ENCODE results near the gene RO60. TPM values are rescaled to one million over a fixed set of nuclear protein-coding genes. Genes with fewer than 3 reads are reported as not detected.

RO60 gene
- polyA plus RNA-seq (2013), result 24.8 TPM

GRCh38 chr1:193059282-193060114, at the start of gene RO60, which contains the start of gene UCHL5:
Gene RO60 (plus strand): TSS chr1:193059612. CDS start chr1:193069055, 9,443 bp downstream.
Gene UCHL5 (minus strand): TSS chr1:193059360. CDS start chr1:193059260, 100 bp downstream.
- DNase-seq, result peak; percentile 98 to 99 (median 99)
- peak within 1 kb of the TSS; percentile 73 to 100 (median 92) for H3K4me3 ChIP-seq (ENCODE audit: control insufficient read depth in 1 of 7, extremely low read depth in 1 of 7, insufficient read depth in 4 of 7, low read depth in 2 of 7, low read length in 6 of 7)
- H3K4me1 ChIP-seq (ENCODE audit: control extremely low read depth in 1 of 4, control insufficient read depth in 4 of 4, insufficient read depth in 4 of 4, low read length in 3 of 4), result peaks cover 11 to 32% (median 22%) of the 10 kb centered on the region in 4 experiments
- peaks cover 0 to 6% (median 2%) of the 10 kb centered on the region in 4 experiments for H3K36me3 ChIP-seq (ENCODE audit: control insufficient read depth in 4 of 4, insufficient read depth in 4 of 4, low read length in 3 of 4)
- no peaks in the 10 kb centered on the region for H3K27me3 ChIP-seq (replicated peaks in 2 of 5; ENCODE audit: control insufficient read depth in 4 of 5, insufficient read depth in 5 of 5, low read length in 4 of 5)
- H3K27ac ChIP-seq (ENCODE audit: insufficient read depth in 1 of 2, low read depth in 1 of 2, low read length in 2 of 2, poor library complexity in 1 of 2, severe bottlenecking in 2 of 2), result peak within 1 kb of the TSS; percentile 93 to 97
- H3K9me3 ChIP-seq (ENCODE audit: control extremely low read depth in 1 of 5, control insufficient read depth in 4 of 5, insufficient read depth in 2 of 5, low read depth in 1 of 5, low read length in 4 of 5), result no peaks in the 10 kb centered on the region
- POLR2A ChIA-PET, result interaction anchor here (0.6 to 1.1 kb wide), 2 partner anchors 14 to 249 kb away, joined by 3 read pairs; no protein-coding TSS in a partner anchor
- CTCF ChIA-PET, result interaction anchor here (0.6 to 2.7 kb wide), 9 partner anchors 11 to 825 kb away, joined by 3 to 8 read pairs (median 4); partner anchors contain the start of gene CDC73
- WGBS (ENCODE audit: insufficient coverage), result 0% methylated on average over 62 of the region's 74 CpGs

GRCh38 chr1:193011406-193011805, 48.0 kb upstream of the RO60 start:
- Histone ChIP-seq H3K9me3 (ENCODE audit: control extremely low read depth in 1 of 5, control insufficient read depth in 4 of 5, insufficient read depth in 2 of 5, low read depth in 1 of 5, low read length in 4 of 5) (no peaks in the 10 kb centered on the region), H3K27me3 (replicated peaks in 2 of 5; ENCODE audit: control insufficient read depth in 4 of 5, insufficient read depth in 5 of 5, low read length in 4 of 5) (no peaks in the 10 kb centered on the region), H3K4me1 (ENCODE audit: control extremely low read depth in 1 of 4, control insufficient read depth in 4 of 4, insufficient read depth in 4 of 4, low read length in 3 of 4) (no peaks in the 10 kb centered on the region), H3K27ac (ENCODE audit: insufficient read depth in 1 of 2, low read depth in 1 of 2, low read length in 2 of 2, poor library complexity in 1 of 2, severe bottlenecking in 2 of 2) (no peak overlapping the region), H3K4me3 (ENCODE audit: control insufficient read depth in 1 of 7, extremely low read depth in 1 of 7, insufficient read depth in 4 of 7, low read depth in 2 of 7, low read length in 6 of 7) (no peak overlapping the region), H3K36me3 (ENCODE audit: control insufficient read depth in 4 of 4, insufficient read depth in 4 of 4, low read length in 3 of 4) (peaks cover 0 to 3% (median under 1%) of the 10 kb centered on the region in 4 experiments)
- ChIA-PET POLR2A (no interaction called here), CTCF (interaction anchor here (1.2 kb wide), 2 partner anchors 12 to 538 kb away, joined by 3 to 4 read pairs; no protein-coding TSS in a partner anchor)
- no peak for DNase-seq
- no CpG with 5 or more reads among the region's 1 CpG for WGBS (ENCODE audit: insufficient coverage)

- Histone ChIP-seq H3K27ac (ENCODE audit: insufficient read depth in 1 of 2, low read depth in 1 of 2, low read length in 2 of 2, poor library complexity in 1 of 2, severe bottlenecking in 2 of 2) (no peak overlapping the region), H3K4me3 (ENCODE audit: control insufficient read depth in 1 of 7, extremely low read depth in 1 of 7, insufficient read depth in 4 of 7, low read depth in 2 of 7, low read length in 6 of 7) (no peak overlapping the region), H3K9me3 (ENCODE audit: control extremely low read depth in 1 of 5, control insufficient read depth in 4 of 5, insufficient read depth in 2 of 5, low read depth in 1 of 5, low read length in 4 of 5) (no peaks in the 10 kb centered on the region), H3K4me1 (ENCODE audit: control extremely low read depth in 1 of 4, control insufficient read depth in 4 of 4, insufficient read depth in 4 of 4, low read length in 3 of 4) (no peaks in the 10 kb centered on the region), H3K36me3 (ENCODE audit: control insufficient read depth in 4 of 4, insufficient read depth in 4 of 4, low read length in 3 of 4) (peaks cover 0 to 3% (median under 1%) of the 10 kb centered on the region in 4 experiments), H3K27me3 (replicated peaks in 2 of 5; ENCODE audit: control insufficient read depth in 4 of 5, insufficient read depth in 5 of 5, low read length in 4 of 5) (no peaks in the 10 kb centered on the region)
- no peak for DNase-seq
- 89% methylated on average over 1 of the region's 2 CpGs for WGBS (ENCODE audit: insufficient coverage)
- ChIA-PET CTCF (interaction anchor here (1.2 to 9.7 kb wide), 2 partner anchors 209 to 539 kb away, joined by 5 to 119 read pairs; no protein-coding TSS in a partner anchor), POLR2A (no interaction called here)
These were observed 46.4 kb upstream of the RO60 start for GRCh38 chr1:193013005-193013404.

GRCh38 chr1:193013707-193014106, 45.7 kb upstream of the RO60 start:
- ChIA-PET POLR2A (no interaction called here), CTCF (interaction anchor here (0.8 to 9.7 kb wide), 4 partner anchors 11 to 540 kb away, joined by 3 to 119 read pairs (median 8); no protein-coding TSS in a partner anchor)
- H3K9me3 ChIP-seq (ENCODE audit: control extremely low read depth in 1 of 5, control insufficient read depth in 4 of 5, insufficient read depth in 2 of 5, low read depth in 1 of 5, low read length in 4 of 5), result no peaks in the 10 kb centered on the region
- no peaks in the 10 kb centered on the region for H3K27me3 ChIP-seq (replicated peaks in 2 of 5; ENCODE audit: control insufficient read depth in 4 of 5, insufficient read depth in 5 of 5, low read length in 4 of 5)
- H3K36me3 ChIP-seq (ENCODE audit: control insufficient read depth in 4 of 4, insufficient read depth in 4 of 4, low read length in 3 of 4), result peaks cover 0 to 3% (median under 1%) of the 10 kb centered on the region in 4 experiments
- peak overlapping the region in 1 of 2 experiments; percentile 4 for H3K27ac ChIP-seq (ENCODE audit: insufficient read depth in 1 of 2, low read depth in 1 of 2, low read length in 2 of 2, poor library complexity in 1 of 2, severe bottlenecking in 2 of 2)
- 97% methylated on average over 5 of the region's 7 CpGs for WGBS (ENCODE audit: insufficient coverage)
- no peak for DNase-seq
- no peak overlapping the region for H3K4me3 ChIP-seq (ENCODE audit: control insufficient read depth in 1 of 7, extremely low read depth in 1 of 7, insufficient read depth in 4 of 7, low read depth in 2 of 7, low read length in 6 of 7)
- no peaks in the 10 kb centered on the region for H3K4me1 ChIP-seq (ENCODE audit: control extremely low read depth in 1 of 4, control insufficient read depth in 4 of 4, insufficient read depth in 4 of 4, low read length in 3 of 4)

GRCh38 chr1:193014400-193014799, 45.0 kb upstream of the RO60 start:
- no peaks in the 10 kb centered on the region for H3K27me3 ChIP-seq (replicated peaks in 2 of 5; ENCODE audit: control insufficient read depth in 4 of 5, insufficient read depth in 5 of 5, low read length in 4 of 5)
- CTCF ChIA-PET, result interaction anchor here (0.8 to 9.7 kb wide), 4 partner anchors 10 to 540 kb away, joined by 3 to 119 read pairs (median 8); no protein-coding TSS in a partner anchor
- H3K27ac ChIP-seq (ENCODE audit: insufficient read depth in 1 of 2, low read depth in 1 of 2, low read length in 2 of 2, poor library complexity in 1 of 2, severe bottlenecking in 2 of 2), result no peak overlapping the region
- H3K4me3 ChIP-seq (ENCODE audit: control insufficient read depth in 1 of 7, extremely low read depth in 1 of 7, insufficient read depth in 4 of 7, low read depth in 2 of 7, low read length in 6 of 7), result no peak overlapping the region
- no peak for DNase-seq
- POLR2A ChIA-PET, result no interaction called here
- no peaks in the 10 kb centered on the region for H3K4me1 ChIP-seq (ENCODE audit: control extremely low read depth in 1 of 4, control insufficient read depth in 4 of 4, insufficient read depth in 4 of 4, low read length in 3 of 4)
- WGBS (ENCODE audit: insufficient coverage), result 100% methylated on average over 2 of the region's 2 CpGs
- H3K9me3 ChIP-seq (ENCODE audit: control extremely low read depth in 1 of 5, control insufficient read depth in 4 of 5, insufficient read depth in 2 of 5, low read depth in 1 of 5, low read length in 4 of 5), result no peaks in the 10 kb centered on the region
- H3K36me3 ChIP-seq (ENCODE audit: control insufficient read depth in 4 of 4, insufficient read depth in 4 of 4, low read length in 3 of 4), result peaks cover 0 to 3% (median under 1%) of the 10 kb centered on the region in 4 experiments

DNA sequence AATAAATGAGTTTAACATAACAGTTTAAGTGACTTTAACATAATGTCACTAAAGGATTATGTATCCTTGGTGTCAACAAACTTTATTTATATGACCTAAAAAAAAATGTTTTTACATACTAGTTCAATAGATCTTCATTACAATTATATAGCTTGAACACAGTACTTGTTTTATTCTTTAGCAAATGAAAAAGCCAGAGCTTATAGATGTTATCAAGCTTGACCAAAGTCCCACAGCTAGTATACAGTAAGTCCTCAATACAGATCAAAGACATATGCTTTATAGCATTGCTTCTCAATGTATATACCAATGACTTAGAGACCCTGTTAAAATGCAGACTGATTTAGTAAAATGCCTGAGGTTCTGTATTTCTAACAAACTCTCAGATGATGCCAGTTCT, 42.6 kb upstream of the RO60 start:
- Histone ChIP-seq H3K9me3 (ENCODE audit: control extremely low read depth in 1 of 5, control insufficient read depth in 4 of 5, insufficient read depth in 2 of 5, low read depth in 1 of 5, low read length in 4 of 5) (no peaks in the 10 kb centered on the region), H3K36me3 (ENCODE audit: control insufficient read depth in 4 of 4, insufficient read depth in 4 of 4, low read length in 3 of 4) (peaks cover 0 to 7% (median 2%) of the 10 kb centered on the region in 4 experiments), H3K4me3 (ENCODE audit: control insufficient read depth in 1 of 7, extremely low read depth in 1 of 7, insufficient read depth in 4 of 7, low read depth in 2 of 7, low read length in 6 of 7) (no peak overlapping the region), H3K27ac (ENCODE audit: insufficient read depth in 1 of 2, low read depth in 1 of 2, low read length in 2 of 2, poor library complexity in 1 of 2, severe bottlenecking in 2 of 2) (no peak overlapping the region), H3K4me1 (ENCODE audit: control extremely low read depth in 1 of 4, control insufficient read depth in 4 of 4, insufficient read depth in 4 of 4, low read length in 3 of 4) (no peaks in the 10 kb centered on the region), H3K27me3 (replicated peaks in 2 of 5; ENCODE audit: control insufficient read depth in 4 of 5, insufficient read depth in 5 of 5, low read length in 4 of 5) (no peaks in the 10 kb centered on the region)
- no peak for DNase-seq
- POLR2A ChIA-PET, result no interaction called here
- CTCF ChIA-PET, result interaction anchor here (0.6 to 9.7 kb wide), 5 partner anchors 8 to 542 kb away, joined by 3 to 119 read pairs (median 7); no protein-coding TSS in a partner anchor

Data from common myeloid progenitor, CD34-positive (primary cell).